Smooth muscle cell (in vitro differentiated cells): ENCODE data around the gene KIF21A. TPM values are rescaled to one million over a fixed set of nuclear protein-coding genes. Genes with fewer than 3 reads are reported as not detected.

Experiments used
- DNase-seq: peaks from one replicate; lab custom pipeline; 2025; ENCODE audit not compliant: unreplicated experiment; lab: John Stamatoyannopoulos, UW
- H2AFZ ChIP-seq: fragments of 200-600 bp; sonication (generic); 2 replicates; pipeline ENCODE4 v1.6.0; 2016; ENCODE audit warnings: antibody characterized with exemption, low read depth, mild to moderate bottlenecking
- H3F3A ChIP-seq: fragments of 200-600 bp; sonication (generic); 2 replicates; pipeline ENCODE4 v1.6.0; 2017; ENCODE audit warnings: antibody characterized with exemption, low read depth
- H3K27ac ChIP-seq: fragments of 200-600 bp; sonication (generic); 2 replicates; pipeline ENCODE4 v1.5.1; 2016; ENCODE audit warnings: low read depth, mild to moderate bottlenecking
- H3K27me3 ChIP-seq: fragments of 200-600 bp; sonication (generic); 2 replicates; pipeline ENCODE4 v1.6.1; 2016; ENCODE audit warnings: low read depth, mild to moderate bottlenecking
- H3K36me3 ChIP-seq: fragments of 200-600 bp; sonication (generic); 2 replicates; pipeline ENCODE4 v1.5.1; 2016; ENCODE audit warnings: low read depth
- H3K4me1 ChIP-seq: fragments of 200-600 bp; sonication (generic); 2 replicates; pipeline ENCODE4 v1.5.1; 2016; ENCODE audit warnings: low read depth
- H3K4me2 ChIP-seq: fragments of 200-600 bp; sonication (generic); 2 replicates; pipeline ENCODE4 v1.6.0; 2016; ENCODE audit warnings: mild to moderate bottlenecking
- H3K4me3 ChIP-seq: fragments of 200-600 bp; sonication (generic); 2 replicates; pipeline ENCODE4 v1.5.1; 2016; ENCODE audit warnings: mild to moderate bottlenecking
- H3K79me2 ChIP-seq: fragments of 200-600 bp; sonication (generic); 2 replicates; pipeline ENCODE4 v1.6.0; 2016; ENCODE audit warnings: low read depth, mild to moderate bottlenecking
- H3K9ac ChIP-seq: fragments of 200-600 bp; sonication (generic); 2 replicates; pipeline ENCODE4 v1.6.0; 2016; ENCODE audit warnings: low read depth
- H3K9me3 ChIP-seq: fragments of 200-600 bp; sonication (generic); replicated peaks from 2 replicates; pipeline ENCODE4 v1.5.1; 2016; ENCODE audit warnings: low read depth
- H4K20me1 ChIP-seq: fragments of 200-600 bp; sonication (generic); 2 replicates; pipeline ENCODE4 v1.6.0; 2016; ENCODE audit warnings: low read depth
- CTCF ChIP-seq: fragments of 200-600 bp; sonication (generic); IDR thresholded peaks from 2 replicates; pipeline ENCODE4 v1.5.1; 2017; ENCODE audit warnings: borderline replicate concordance, mild to moderate bottlenecking, antibody characterized with exemption; ENCODE audit not compliant: insufficient read depth, poor library complexity, severe bottlenecking
- WGBS: methylation state at CpG from one replicate; pipeline ENCODE4 v1.1.7; 2016; ENCODE audit warnings: low lambda C conversion rate; 5-methylcytosine and 5-hydroxymethylcytosine counted together
- polyA plus RNA-seq: library from polyadenylated mRNA; unstranded; fragments of >200 nt; fragmentation: Nextera tagmentation; extraction: Ambion mirVana; gene quantifications from 2 replicates; pipeline ENCODE4 v1.2.1, GENCODE V29; 2016
- total RNA-seq: library from RNA; depleted of rRNA; stranded (reverse); fragments of >200 nt; gene quantifications from 2 replicates; pipeline ENCODE4 v1.2.3, GENCODE V29; 2014

The KIF21A gene
- total and polyA plus RNA-seq, 2 experiments from 2014 or later: 9.2 to 28.8 TPM

DNA sequence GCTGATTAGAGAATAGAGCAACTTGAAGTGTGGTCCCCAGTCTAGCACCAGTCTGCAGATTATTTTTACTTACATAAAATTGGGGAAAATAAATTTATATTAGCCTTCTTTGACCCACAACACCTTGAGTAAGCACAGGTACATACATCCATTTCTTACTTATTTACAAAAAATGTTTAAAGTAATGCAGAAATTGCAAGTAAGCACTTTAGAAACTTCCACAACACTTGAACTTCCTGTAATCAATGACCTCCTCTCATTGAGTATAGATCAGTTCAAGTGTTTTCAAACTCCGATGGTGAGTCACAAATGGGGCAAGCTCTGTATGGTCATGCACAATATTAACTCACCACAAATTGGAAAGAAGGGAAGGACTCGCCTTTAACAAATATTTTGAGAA lies 83.3 kb downstream of the KIF21A start:
- Histone ChIP-seq H3K36me3 (peaks cover 4% of the 10 kb centered on the region), H3K79me2 (no peaks in the 10 kb centered on the region), H4K20me1 (no peaks in the 10 kb centered on the region), H3K4me1 (no peaks in the 10 kb centered on the region), H3K27me3 (no peaks in the 10 kb centered on the region), H3K27ac (no peak overlapping the region), H3K4me2 (no peak overlapping the region), H3K4me3 (no peak overlapping the region), H3K9ac (no peak overlapping the region), H2AFZ (no peak overlapping the region), H3F3A (no peaks in the 10 kb centered on the region), H3K9me3 (no peaks in the 10 kb centered on the region)
- 98% methylated on average over 2 of the region's 2 CpGs for WGBS
- DNase-seq: no peak
- no peak for TF ChIP-seq CTCF

GRCh38 chr12:39357041-39357440 lies 85.9 kb downstream of the KIF21A start:
- Histone ChIP-seq H3K4me3 (no peak overlapping the region), H3K9me3 (no peaks in the 10 kb centered on the region), H3K27ac (no peak overlapping the region), H3F3A (no peaks in the 10 kb centered on the region), H3K4me1 (no peaks in the 10 kb centered on the region), H3K9ac (no peak overlapping the region), H3K36me3 (peaks cover 4% of the 10 kb centered on the region), H3K79me2 (no peaks in the 10 kb centered on the region), H3K4me2 (no peak overlapping the region), H4K20me1 (no peaks in the 10 kb centered on the region), H3K27me3 (no peaks in the 10 kb centered on the region), H2AFZ (no peak overlapping the region)
- no peak for DNase-seq
- 92% methylated on average over 3 of the region's 3 CpGs for WGBS
- no peak for TF ChIP-seq CTCF

DNA sequence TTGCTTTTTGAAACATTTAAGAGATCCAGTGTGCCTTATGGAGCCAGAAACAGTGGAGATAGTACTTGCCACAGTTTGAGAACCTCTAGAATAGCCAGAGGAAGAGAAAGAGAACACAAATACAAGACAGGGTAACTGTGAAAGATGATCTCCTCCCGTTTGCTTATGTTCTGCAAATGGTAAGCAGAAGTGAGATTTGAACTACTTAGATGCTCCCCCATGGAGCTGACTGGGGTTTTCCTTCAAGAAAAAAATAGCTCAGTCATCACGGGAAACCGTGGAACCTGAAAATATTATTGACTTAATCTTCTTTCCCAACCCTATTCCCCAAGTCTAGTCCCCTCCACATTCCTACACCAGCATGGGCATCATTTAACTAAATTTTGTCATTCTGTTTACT lies 87.1 kb downstream of the KIF21A start:
- WGBS: 97% methylated on average over 3 of the region's 3 CpGs
- Histone ChIP-seq H3K4me3 (no peak overlapping the region), H3K9me3 (no peaks in the 10 kb centered on the region), H3K36me3 (no peaks in the 10 kb centered on the region), H3K4me2 (no peak overlapping the region), H3K4me1 (no peaks in the 10 kb centered on the region), H3F3A (no peaks in the 10 kb centered on the region), H4K20me1 (no peaks in the 10 kb centered on the region), H3K79me2 (no peaks in the 10 kb centered on the region), H3K9ac (no peak overlapping the region), H3K27ac (no peak overlapping the region), H3K27me3 (no peaks in the 10 kb centered on the region), H2AFZ (no peak overlapping the region)
- no peak for DNase-seq
- TF ChIP-seq CTCF: no peak

DNA sequence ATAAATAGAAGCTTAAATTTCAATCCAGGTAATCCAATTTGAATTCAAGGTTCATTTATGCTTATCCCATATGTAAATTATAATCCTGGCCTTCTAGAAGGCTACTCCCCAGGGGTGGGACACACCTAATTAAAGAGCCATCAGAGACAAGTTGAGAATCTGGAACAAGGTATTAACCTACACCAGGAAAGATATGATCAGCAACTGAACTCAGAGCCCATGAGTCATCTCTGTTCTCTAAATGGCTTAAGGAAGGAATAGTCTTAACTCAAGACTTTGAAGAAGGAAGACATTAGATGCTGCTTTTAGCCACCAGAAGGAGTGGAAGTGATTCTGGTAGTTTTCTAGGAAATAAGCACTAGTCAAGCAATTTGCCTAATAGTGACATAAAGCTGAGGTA lies 88.0 kb downstream of the KIF21A start:
- H3K79me2 ChIP-seq: no peaks in the 10 kb centered on the region

More for the DNA sequence above, 88.0 kb downstream of the KIF21A start:
- no peak overlapping the region for H3K9ac ChIP-seq
- no peak overlapping the region for H3K27ac ChIP-seq
- TF ChIP-seq CTCF: no peak
- H3K4me3 ChIP-seq: no peak overlapping the region
- H3K9me3 ChIP-seq: no peaks in the 10 kb centered on the region
- H4K20me1 ChIP-seq: no peaks in the 10 kb centered on the region
- no peaks in the 10 kb centered on the region for H3K4me1 ChIP-seq
- DNase-seq: no peak
- H3F3A ChIP-seq: no peaks in the 10 kb centered on the region
- H3K4me2 ChIP-seq: no peak overlapping the region
- no peaks in the 10 kb centered on the region for H3K36me3 ChIP-seq
- H3K27me3 ChIP-seq: no peaks in the 10 kb centered on the region
- no peak overlapping the region for H2AFZ ChIP-seq
